GM12892 (cell line): Measurements from ENCODE around the gene NXPE1.

Experiments
- DNase-seq: peaks from one replicate; pipeline ENCODE4 v3.0.0; 2011; ENCODE audit not compliant: insufficient read length
- FAIRE-seq: peaks from 2 replicates; lab custom pipeline; 2011; peaks lifted over from hg19 to GRCh38; lab: Jason Lieb, UNC
- POLR2A ChIP-seq: IDR thresholded peaks from 2 replicates; pipeline ENCODE4 v1.6.1; 2011; ENCODE audit warnings: low read depth, low read length, control low read depth
- POLR2AphosphoS5 ChIP-seq: IDR thresholded peaks from 2 replicates; pipeline ENCODE4 v1.6.1; 2011; ENCODE audit warnings: low read depth, low read length, control low read depth
- TAF1 ChIP-seq: IDR thresholded peaks from 2 replicates; pipeline ENCODE4 v1.6.1; 2011; ENCODE audit warnings: low read depth, mild to moderate bottlenecking, control low read depth, low read length, borderline replicate concordance

NXPE1 gene

GRCh38 chr11:114478001-114478410 is 81.7 kb downstream of the NXPE1 start:
- no peak for FAIRE-seq
- TF ChIP-seq POLR2AphosphoS5 = no peak
- no peak for TF ChIP-seq POLR2A
- TF ChIP-seq TAF1 = no peak
- DNase-seq = no peak

- DNase-seq = no peak
- TF ChIP-seq POLR2AphosphoS5 (no peak), POLR2A (no peak), TAF1 (no peak)
- FAIRE-seq = no peak
Measured at GRCh38 chr11:114472661-114473060, 87.0 kb downstream of the NXPE1 start.
